ENCODE results near the gene TBCD. TPM values are rescaled to one million over a fixed set of nuclear protein-coding genes. Genes with fewer than 3 reads are reported as not detected.
"Not testable (repeated sequence)": the region's sequence is repeated elsewhere in the genome, so short reads cannot be mapped to it uniquely, and the experiment has no call there.

Gene TBCD
- polyA plus RNA-seq, 3 donors from 2014 or later: 70.2 to 142 (median 99.7) TPM

DNA sequence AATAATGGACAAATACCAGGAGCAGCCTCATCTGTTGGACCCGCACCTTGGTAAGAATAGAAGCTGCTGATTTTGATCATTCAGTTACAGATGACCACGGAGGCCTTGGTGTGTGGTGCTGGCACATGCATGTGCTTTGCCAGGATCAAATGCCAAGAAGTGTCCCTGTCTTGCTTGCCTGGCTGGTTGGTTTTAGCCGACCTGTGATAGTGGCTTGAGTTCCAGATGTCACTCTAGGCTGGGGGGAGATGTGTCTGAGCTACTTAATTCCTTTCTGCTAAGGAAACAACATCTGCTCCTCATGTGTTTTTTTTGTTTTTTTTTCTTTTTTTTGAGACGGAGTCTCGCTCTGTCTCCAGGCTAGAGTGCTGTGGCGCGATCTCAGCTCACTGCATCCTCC is 4.3 kb downstream of the TBCD start:
- Mint-ChIP-seq H3K36me3 (peaks cover 5 to 11% (median 6%) of the 10 kb centered on the region in 3 donors), H3K27ac (no peak overlapping the region), H3K27me3 (ENCODE audit: low read depth in 3 of 3) (peaks cover 0 to 3% (median 2%) of the 10 kb centered on the region in 3 donors), H3K4me1 (peaks cover 19 to 26% of the 10 kb centered on the region in 2 donors), H3K9me3 (no peaks in the 10 kb centered on the region), H3K4me3 (no peak overlapping the region)
- DNase-seq: no peak

GRCh38 chr17:82765371-82765770 is 13.5 kb downstream of the TBCD start:
- DNase-seq: no peak
- H3K4me1 Mint-ChIP-seq: peaks cover 0 to 2% of the 10 kb centered on the region in 2 donors
- H3K4me3 Mint-ChIP-seq: no peak overlapping the region
- peaks cover 21 to 43% (median 29%) of the 10 kb centered on the region in 3 donors for H3K36me3 Mint-ChIP-seq
- H3K27me3 Mint-ChIP-seq (ENCODE audit: low read depth in 3 of 3): peaks cover 0 to 1% (median 0%) of the 10 kb centered on the region in 3 donors
- peak overlapping the region in 1 of 6 donors; percentile 18 for H3K27ac Mint-ChIP-seq
- H3K9me3 Mint-ChIP-seq: no peaks in the 10 kb centered on the region

GRCh38 chr17:82767041-82767754 is 15.3 kb downstream of the TBCD start:
- peaks cover 5% of the 10 kb centered on the region in 2 donors for H3K4me1 Mint-ChIP-seq
- no peak for DNase-seq
- H3K27me3 Mint-ChIP-seq (ENCODE audit: low read depth in 3 of 3): peaks cover 0 to 1% (median 0%) of the 10 kb centered on the region in 3 donors
- no peak overlapping the region for H3K27ac Mint-ChIP-seq
- no peaks in the 10 kb centered on the region for H3K9me3 Mint-ChIP-seq
- no peak overlapping the region for H3K4me3 Mint-ChIP-seq
- H3K36me3 Mint-ChIP-seq: peaks cover 20 to 41% (median 28%) of the 10 kb centered on the region in 3 donors

- H3K36me3 Mint-ChIP-seq: peaks cover 19 to 41% (median 29%) of the 10 kb centered on the region in 3 donors
- no peak overlapping the region for H3K4me3 Mint-ChIP-seq
- no peaks in the 10 kb centered on the region for H3K9me3 Mint-ChIP-seq
- H3K27me3 Mint-ChIP-seq (ENCODE audit: low read depth in 3 of 3): peaks cover 0 to 1% (median 0%) of the 10 kb centered on the region in 3 donors
- no peak for DNase-seq
- H3K27ac Mint-ChIP-seq: no peak overlapping the region
- peaks cover 11 to 14% of the 10 kb centered on the region in 2 donors for H3K4me1 Mint-ChIP-seq
These were observed 17.2 kb downstream of the TBCD start for GRCh38 chr17:82769041-82769440.

GRCh38 chr17:82772026-82772425 is 20.2 kb downstream of the TBCD start:
- H3K27me3 Mint-ChIP-seq (ENCODE audit: low read depth in 3 of 3): peaks cover 0 to 1% (median 0%) of the 10 kb centered on the region in 3 donors
- peaks cover 14 to 30% (median 29%) of the 10 kb centered on the region in 3 donors for H3K36me3 Mint-ChIP-seq
- H3K4me1 Mint-ChIP-seq: peaks cover 38 to 41% of the 10 kb centered on the region in 2 donors
- DNase-seq: peak in 1 of 3 donors; percentile 23
- H3K27ac Mint-ChIP-seq: peak overlapping the region in 5 of 6 donors; percentile 44 to 83 (median 69)
- peak overlapping the region; percentile 2 to 73 (median 50) for H3K4me3 Mint-ChIP-seq
- H3K9me3 Mint-ChIP-seq: no peaks in the 10 kb centered on the region

GRCh38 chr17:82774456-82774855 is 22.6 kb downstream of the TBCD start:
- DNase-seq; H3K27me3 Mint-ChIP-seq (ENCODE audit: low read depth in 3 of 3); H3K9me3 Mint-ChIP-seq: not testable (repeated sequence)
- H3K4me1 Mint-ChIP-seq: peaks cover 44 to 45% of the 10 kb centered on the region in 2 donors
- peak overlapping the region; percentile 75 to 89 (median 84) for H3K4me3 Mint-ChIP-seq
- peak overlapping the region in 5 of 6 donors; percentile 85 to 95 (median 88) for H3K27ac Mint-ChIP-seq
- H3K36me3 Mint-ChIP-seq: peaks cover 4 to 17% (median 12%) of the 10 kb centered on the region in 3 donors

- H3K27ac Mint-ChIP-seq: peak overlapping the region; percentile 82 to 95 (median 87)
- DNase-seq: peak; percentile 65 to 79 (median 66)
- peak overlapping the region; percentile 75 to 89 (median 84) for H3K4me3 Mint-ChIP-seq
- H3K4me1 Mint-ChIP-seq: peaks cover 43 to 44% of the 10 kb centered on the region in 2 donors
- H3K9me3 Mint-ChIP-seq: no peaks in the 10 kb centered on the region
- H3K27me3 Mint-ChIP-seq (ENCODE audit: low read depth in 3 of 3): peaks cover 0 to 3% (median 0%) of the 10 kb centered on the region in 3 donors
- H3K36me3 Mint-ChIP-seq: peaks cover under 1 to 13% (median 12%) of the 10 kb centered on the region in 3 donors
These were observed 23.3 kb downstream of the TBCD start for GRCh38 chr17:82775001-82775823.

DNA sequence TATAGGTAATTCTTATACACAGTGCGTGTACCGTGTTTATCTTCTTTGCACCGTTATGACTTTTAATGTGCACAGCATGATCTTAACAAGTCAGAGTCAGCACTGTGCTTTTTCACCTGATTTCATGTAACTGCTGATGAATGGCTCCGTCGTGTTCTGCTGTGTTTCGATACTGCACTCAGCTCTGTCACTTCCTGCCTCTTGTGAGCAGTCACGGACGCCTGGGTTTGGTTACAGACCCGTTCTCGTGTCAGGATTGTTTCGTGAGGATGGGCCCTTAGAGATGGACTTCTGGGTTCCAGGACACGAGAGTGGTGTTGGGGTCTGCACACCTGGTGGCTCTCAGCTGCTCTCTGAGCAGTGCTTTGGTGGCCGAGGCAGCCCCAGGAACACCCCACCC is 24.6 kb downstream of the TBCD start:
- peak in 2 of 3 donors; percentile 25 to 39 for DNase-seq
- peaks cover 44 to 45% of the 10 kb centered on the region in 2 donors for H3K4me1 Mint-ChIP-seq

DNA sequence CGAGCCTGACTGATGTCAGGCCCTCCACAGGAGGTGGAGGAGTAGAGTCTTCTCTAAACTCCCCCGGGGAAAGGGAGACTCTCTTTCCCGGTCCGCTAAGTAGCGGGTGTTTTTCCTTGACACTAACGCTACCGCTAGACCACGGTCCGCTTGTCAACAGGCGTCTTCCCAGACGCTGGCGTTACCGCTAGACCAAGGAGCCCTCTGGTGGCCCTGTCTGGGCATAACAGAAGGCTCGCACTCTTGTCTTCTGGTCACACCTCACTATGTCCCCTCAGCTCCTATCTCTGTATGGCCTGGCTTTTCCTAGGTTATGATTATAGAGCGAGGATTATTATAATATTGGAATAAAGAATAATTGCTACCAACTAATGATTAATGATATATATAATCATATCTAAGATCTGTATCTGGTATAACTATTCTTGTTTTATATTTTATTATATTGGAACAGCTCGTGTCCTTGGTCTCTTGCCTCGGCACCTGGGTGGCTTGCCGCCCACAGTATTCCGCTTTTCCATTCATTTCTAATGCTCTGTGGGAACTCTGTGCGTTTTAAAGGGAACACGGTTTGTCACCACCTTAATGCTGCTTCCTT is 26.0 kb downstream of the TBCD start:
- not testable (repeated sequence) for H3K9me3 Mint-ChIP-seq; H3K36me3 Mint-ChIP-seq; H3K4me3 Mint-ChIP-seq; H3K27me3 Mint-ChIP-seq (ENCODE audit: low read depth in 3 of 3)
- DNase-seq: peak in 1 of 3 donors; percentile 23
- H3K27ac Mint-ChIP-seq: peak overlapping the region in 3 of 6 donors; percentile 40 to 75 (median 61)
- peaks cover 48 to 50% of the 10 kb centered on the region in 2 donors for H3K4me1 Mint-ChIP-seq

More for the DNA sequence above, 24.6 kb downstream of the TBCD start:
- Mint-ChIP-seq H3K27ac (peak overlapping the region; percentile 61 to 95 (median 86)), H3K36me3 (peaks cover 0 to 13% (median 12%) of the 10 kb centered on the region in 3 donors), H3K4me3 (peak overlapping the region; percentile 42 to 77 (median 72)), H3K27me3 (ENCODE audit: low read depth in 3 of 3) (peaks cover 0 to 3% (median 0%) of the 10 kb centered on the region in 3 donors), H3K9me3 (no peaks in the 10 kb centered on the region)

- H3K36me3 Mint-ChIP-seq: no peaks in the 10 kb centered on the region
- H3K4me1 Mint-ChIP-seq: peaks cover 49 to 53% of the 10 kb centered on the region in 2 donors
These were observed 27.7 kb downstream of the TBCD start for GRCh38 chr17:82779541-82779940.

GRCh38 chr17:82780195-82780594 is 28.3 kb downstream of the TBCD start:
- peak overlapping the region in 2 of 6 donors; percentile 30 to 31 for H3K27ac Mint-ChIP-seq
- H3K9me3 Mint-ChIP-seq: no peaks in the 10 kb centered on the region
- H3K36me3 Mint-ChIP-seq: no peaks in the 10 kb centered on the region
- H3K4me1 Mint-ChIP-seq: peaks cover 43 to 47% of the 10 kb centered on the region in 2 donors
- H3K4me3 Mint-ChIP-seq: no peak overlapping the region
- H3K27me3 Mint-ChIP-seq (ENCODE audit: low read depth in 3 of 3): peaks cover 4 to 13% (median 7%) of the 10 kb centered on the region in 3 donors
- DNase-seq: no peak

More at GRCh38 chr17:82779541-82779940, 27.7 kb downstream of the TBCD start:
- Mint-ChIP-seq H3K27me3 (ENCODE audit: low read depth in 3 of 3) (peaks cover 4 to 13% (median 7%) of the 10 kb centered on the region in 3 donors), H3K9me3 (no peaks in the 10 kb centered on the region), H3K27ac (no peak overlapping the region), H3K4me3 (no peak overlapping the region)
- DNase-seq: no peak

DNA sequence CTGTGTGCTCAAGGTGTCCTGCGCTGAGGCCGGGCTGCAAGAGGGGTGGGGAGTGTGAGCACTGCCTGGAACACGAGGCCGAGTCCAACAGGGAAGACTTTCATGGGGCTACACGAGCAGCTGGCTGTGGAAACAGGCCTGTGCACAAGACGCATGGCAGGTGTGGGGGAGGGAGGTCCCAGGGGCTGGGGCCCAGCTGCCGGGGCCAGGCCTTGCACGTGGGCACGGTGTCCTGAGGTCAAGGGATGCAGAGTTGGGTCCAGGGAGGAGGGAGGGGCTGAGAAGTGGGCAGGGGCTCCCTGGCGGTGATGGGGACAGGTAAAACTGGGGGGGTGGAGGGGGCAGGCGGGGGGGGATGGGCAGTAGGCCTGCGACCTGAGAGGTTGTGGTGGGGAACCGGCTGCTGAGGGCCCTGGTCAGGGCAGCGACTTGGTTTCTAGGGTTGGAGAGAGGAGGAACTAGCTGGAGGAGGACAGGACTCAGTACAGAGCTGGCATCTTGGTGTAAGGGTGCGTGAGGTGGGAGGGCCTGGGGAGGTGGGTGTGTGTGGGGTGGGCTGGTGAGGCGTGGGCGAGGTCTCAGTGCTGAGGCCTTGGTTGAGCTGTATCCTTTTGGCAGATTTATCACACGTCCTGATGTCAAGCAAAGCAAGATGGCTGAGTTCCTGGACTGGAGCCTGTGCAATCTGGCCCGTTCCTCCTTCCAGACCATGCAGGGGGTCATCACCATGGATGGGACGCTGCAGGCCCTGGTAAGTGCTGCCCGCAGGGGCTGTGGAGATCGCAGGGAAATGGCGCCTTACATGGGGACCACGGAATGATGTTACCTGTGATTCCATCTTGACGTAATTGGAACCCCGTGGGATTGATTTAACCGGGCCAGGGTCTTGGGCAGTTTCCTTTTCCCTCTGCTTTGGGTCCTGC is 29.4 kb downstream of the TBCD start:
- Mint-ChIP-seq H3K9me3 (no peaks in the 10 kb centered on the region), H3K4me1 (peaks cover 34 to 37% of the 10 kb centered on the region in 2 donors), H3K27me3 (ENCODE audit: low read depth in 3 of 3) (peaks cover 4 to 13% (median 7%) of the 10 kb centered on the region in 3 donors), H3K36me3 (no peaks in the 10 kb centered on the region), H3K4me3 (no peak overlapping the region), H3K27ac (peak overlapping the region in 5 of 6 donors; percentile 85 to 96 (median 92))
- DNase-seq: no peak
